Nephron (organoid): ENCODE measurements around the gene MCHR1.
"Not testable (repeated sequence)": the region's sequence is repeated elsewhere in the genome, so short reads cannot be mapped to it uniquely, and the experiment has no call there.

Experiments
- H3K27ac Mint-ChIP-seq, 3 experiments: 2 replicates each; pipeline ENCODE4 v1.8.0; 2020; ENCODE audit warnings: mixed read lengths in 3 of 3, mild to moderate bottlenecking in 2 of 3, moderate library complexity in 1 of 3
- H3K27me3 Mint-ChIP-seq: 2 replicates; pipeline ENCODE4 v1.8.0; 2021; ENCODE audit warnings: low read depth, mild to moderate bottlenecking, moderate library complexity, mixed read lengths
- H3K36me3 Mint-ChIP-seq: 2 replicates; pipeline ENCODE4 v1.8.0; 2020; ENCODE audit warnings: low read depth, mixed read lengths
- H3K4me1 Mint-ChIP-seq: 2 replicates; pipeline ENCODE4 v1.8.0; 2020; ENCODE audit warnings: mixed read lengths
- H3K4me3 Mint-ChIP-seq, 3 experiments: 2 replicates each; pipeline ENCODE4 v1.8.0; 2020; ENCODE audit warnings: mild to moderate bottlenecking in 3 of 3, mixed read lengths in 3 of 3, moderate library complexity in 2 of 3
- H3K9me3 Mint-ChIP-seq: 2 replicates; pipeline ENCODE4 v1.8.0; 2020; ENCODE audit warnings: mixed read lengths
- TF ChIP-seq, protein P1 (sequence below), 3 experiments: fragments of 200-600 bp; sonication (generic); IDR thresholded peaks; one replicate each; pipeline ENCODE4 v1.5.0; 2021; ENCODE audit warnings: antibody characterized with exemption in 3 of 3; ENCODE audit not compliant: unreplicated experiment in 3 of 3

Gene MCHR1

DNA sequence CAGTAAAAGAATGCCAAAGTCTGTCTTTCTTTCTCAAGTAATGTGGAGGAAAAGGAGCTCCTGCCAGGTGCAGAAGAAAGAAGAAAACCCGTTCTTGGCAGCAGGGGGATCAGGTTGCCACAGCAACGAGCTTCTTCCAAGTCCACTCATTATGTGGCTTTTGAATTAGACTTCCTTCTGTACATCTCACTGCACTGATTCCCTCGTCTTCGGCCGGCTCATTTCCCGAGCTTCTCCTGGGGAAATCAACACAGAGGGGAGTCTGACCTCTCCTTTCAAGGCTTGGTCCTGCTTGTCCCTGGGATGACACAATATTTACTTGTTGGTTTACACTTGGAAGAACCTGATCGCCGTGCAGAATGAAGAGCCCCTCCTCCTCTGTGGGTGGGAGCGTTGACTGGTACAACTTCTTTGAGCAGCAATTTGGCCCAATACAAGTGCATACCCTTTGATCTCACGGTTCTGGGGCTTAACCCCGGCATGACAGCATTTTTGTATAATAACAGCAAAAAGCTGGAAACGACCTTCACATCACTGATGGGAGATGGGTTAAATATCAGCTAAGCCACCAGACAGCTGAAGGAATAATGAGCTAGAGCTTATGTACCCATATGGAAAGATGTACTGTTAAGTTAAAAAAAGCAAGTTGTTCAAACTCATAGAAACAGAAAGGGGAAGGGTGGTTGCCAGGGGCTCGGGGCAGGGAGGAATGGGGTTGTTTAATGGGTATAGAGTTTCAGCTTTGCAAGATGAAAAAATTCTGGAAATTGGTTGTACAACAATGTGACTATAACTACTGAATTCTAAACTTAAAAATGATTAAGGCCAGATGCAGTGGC is 35.4 kb downstream of the MCHR1 start:
- peaks cover 32% of the 10 kb centered on the region for H3K4me1 Mint-ChIP-seq
- TF ChIP-seq, protein P1, sequence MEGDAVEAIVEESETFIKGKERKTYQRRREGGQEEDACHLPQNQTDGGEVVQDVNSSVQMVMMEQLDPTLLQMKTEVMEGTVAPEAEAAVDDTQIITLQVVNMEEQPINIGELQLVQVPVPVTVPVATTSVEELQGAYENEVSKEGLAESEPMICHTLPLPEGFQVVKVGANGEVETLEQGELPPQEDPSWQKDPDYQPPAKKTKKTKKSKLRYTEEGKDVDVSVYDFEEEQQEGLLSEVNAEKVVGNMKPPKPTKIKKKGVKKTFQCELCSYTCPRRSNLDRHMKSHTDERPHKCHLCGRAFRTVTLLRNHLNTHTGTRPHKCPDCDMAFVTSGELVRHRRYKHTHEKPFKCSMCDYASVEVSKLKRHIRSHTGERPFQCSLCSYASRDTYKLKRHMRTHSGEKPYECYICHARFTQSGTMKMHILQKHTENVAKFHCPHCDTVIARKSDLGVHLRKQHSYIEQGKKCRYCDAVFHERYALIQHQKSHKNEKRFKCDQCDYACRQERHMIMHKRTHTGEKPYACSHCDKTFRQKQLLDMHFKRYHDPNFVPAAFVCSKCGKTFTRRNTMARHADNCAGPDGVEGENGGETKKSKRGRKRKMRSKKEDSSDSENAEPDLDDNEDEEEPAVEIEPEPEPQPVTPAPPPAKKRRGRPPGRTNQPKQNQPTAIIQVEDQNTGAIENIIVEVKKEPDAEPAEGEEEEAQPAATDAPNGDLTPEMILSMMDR (IDR thresholded peaks at IDR 0.05; ENCODE audit: unreplicated experiment in 3 of 3): no peak
- H3K36me3 Mint-ChIP-seq: no peaks in the 10 kb centered on the region
- H3K27ac Mint-ChIP-seq: peak overlapping the region; percentile 48 to 78 (median 52)
- peaks cover 24% of the 10 kb centered on the region for H3K27me3 Mint-ChIP-seq
- no peaks in the 10 kb centered on the region for H3K9me3 Mint-ChIP-seq
- peak overlapping the region in 2 of 3 experiments; percentile 38 for H3K4me3 Mint-ChIP-seq

- Mint-ChIP-seq H3K36me3 (no peaks in the 10 kb centered on the region), H3K27ac (peak overlapping the region in 2 of 3 experiments; percentile 11 to 54), H3K4me1 (peaks cover 33% of the 10 kb centered on the region), H3K27me3 (peaks cover 31% of the 10 kb centered on the region), H3K9me3 (no peaks in the 10 kb centered on the region), H3K4me3 (no peak overlapping the region)
- TF ChIP-seq, protein P1 (IDR thresholded peaks at IDR 0.05; ENCODE audit: unreplicated experiment in 3 of 3): no peak
Observed at GRCh38 chr22:40716116-40716515, 36.8 kb downstream of the MCHR1 start.

GRCh38 chr22:40717657-40718056 is 38.4 kb downstream of the MCHR1 start:
- H3K4me3 Mint-ChIP-seq, H3K9me3 Mint-ChIP-seq, H3K27ac Mint-ChIP-seq, H3K36me3 Mint-ChIP-seq: not testable (repeated sequence)
- peaks cover 32% of the 10 kb centered on the region for H3K4me1 Mint-ChIP-seq
- peaks cover 25% of the 10 kb centered on the region for H3K27me3 Mint-ChIP-seq

DNA sequence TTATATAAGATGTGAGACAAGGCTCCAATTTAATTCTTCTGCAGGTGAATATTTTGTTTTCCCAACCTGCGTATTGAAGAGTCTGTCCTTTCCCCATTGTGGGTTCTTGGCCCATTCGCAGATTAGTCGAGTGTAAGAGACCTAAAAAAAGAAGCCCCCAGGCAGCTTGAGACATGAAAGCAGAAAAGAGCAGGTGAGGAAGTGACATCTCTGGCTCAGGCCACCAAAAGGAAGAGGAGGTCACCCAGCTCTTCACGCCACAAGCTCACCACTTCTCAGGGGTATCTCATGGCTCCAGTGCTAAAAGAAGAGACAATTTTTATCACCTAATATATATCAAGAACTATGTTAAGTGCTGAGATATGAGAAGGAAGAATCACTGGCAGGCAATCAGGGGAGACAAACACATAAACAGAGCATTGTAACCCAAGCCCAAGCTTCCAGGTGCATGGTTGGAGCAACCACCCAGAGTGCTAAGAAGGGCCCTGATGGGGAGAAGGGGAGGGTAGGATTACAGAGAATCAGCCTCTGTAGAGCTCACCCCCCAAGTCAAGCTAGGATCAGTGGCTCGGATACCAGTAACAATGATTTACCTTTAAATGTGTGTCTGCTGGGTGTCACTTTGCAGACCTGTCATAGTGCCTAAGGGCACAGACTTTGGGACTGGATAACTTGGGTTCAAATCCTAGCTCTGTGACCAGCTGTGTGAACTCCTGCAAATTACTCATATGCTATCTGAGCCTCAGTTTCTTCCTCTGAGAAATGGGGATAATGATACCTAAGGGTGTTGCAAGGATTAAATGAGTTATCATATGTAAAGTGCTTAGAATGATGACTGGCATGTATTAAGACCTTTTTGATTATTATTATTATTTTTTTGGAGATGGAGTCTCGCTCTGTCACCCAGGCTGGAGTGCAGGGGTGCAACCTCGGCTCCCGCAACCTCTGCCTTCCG is 39.2 kb downstream of the MCHR1 start:
- Mint-ChIP-seq H3K4me1 (peaks cover 32% of the 10 kb centered on the region), H3K27ac (peak overlapping the region in 1 of 3 experiments; percentile 24), H3K27me3 (peaks cover 25% of the 10 kb centered on the region), H3K4me3 (no peak overlapping the region), H3K9me3 (no peaks in the 10 kb centered on the region), H3K36me3 (no peaks in the 10 kb centered on the region)
- TF ChIP-seq, protein P1 (IDR thresholded peaks at IDR 0.05; ENCODE audit: unreplicated experiment in 3 of 3): no peak

GRCh38 chr22:40719599-40719998 is 40.3 kb downstream of the MCHR1 start:
- TF ChIP-seq, protein P1 (IDR thresholded peaks at IDR 0.05; ENCODE audit: unreplicated experiment in 3 of 3): no peak
- H3K36me3 Mint-ChIP-seq: no peaks in the 10 kb centered on the region

DNA sequence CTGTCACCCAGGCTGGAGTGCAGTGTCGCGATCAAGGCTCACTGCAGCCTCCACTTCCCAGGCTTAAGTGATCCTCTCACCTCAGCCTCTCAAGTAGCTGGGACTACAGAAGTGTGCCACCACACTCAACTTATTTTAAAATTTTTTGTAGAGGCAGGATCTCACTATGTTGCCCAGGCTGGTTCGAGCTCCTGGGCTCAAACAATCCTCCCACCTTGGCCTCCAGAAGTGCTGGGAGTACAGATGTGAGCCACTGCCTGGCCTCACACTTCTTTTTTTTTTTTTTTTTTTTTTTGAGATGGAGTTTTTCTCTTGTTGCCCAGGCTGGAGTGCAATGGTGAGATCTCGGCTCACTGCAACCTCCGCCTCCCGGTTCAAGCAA is 40.9 kb downstream of the MCHR1 start:
- not testable (repeated sequence) for H3K9me3 Mint-ChIP-seq, H3K4me3 Mint-ChIP-seq, H3K36me3 Mint-ChIP-seq, H3K27ac Mint-ChIP-seq
- H3K4me1 Mint-ChIP-seq: peaks cover 21% of the 10 kb centered on the region
- H3K27me3 Mint-ChIP-seq: peaks cover 15% of the 10 kb centered on the region

More at GRCh38 chr22:40719599-40719998, 40.3 kb downstream of the MCHR1 start:
- Mint-ChIP-seq H3K9me3 (no peaks in the 10 kb centered on the region), H3K4me3 (no peak overlapping the region), H3K4me1 (peaks cover 26% of the 10 kb centered on the region), H3K27ac (peak overlapping the region in 1 of 3 experiments; percentile 46), H3K27me3 (peaks cover 21% of the 10 kb centered on the region)
